NCI-H82 treated with DMSO at 0.1 percent for 48 hours (cell line): ENCODE measurements around the gene YWHAG.
"Not testable (repeated sequence)": the region's sequence is repeated elsewhere in the genome, so short reads cannot be mapped to it uniquely, and the experiment has no call there.

Experiments used
- DNase-seq: peaks from one replicate; lab custom pipeline; 2025; ENCODE audit not compliant: unreplicated experiment; lab: John Stamatoyannopoulos, UW

The YWHAG gene

GRCh38 chr7:76349313-76349885, 9.4 kb downstream of the YWHAG start:
- no peak for DNase-seq

- no peak for DNase-seq
Measured at GRCh38 chr7:76347710-76348109, 11.1 kb downstream of the YWHAG start.

- DNase-seq, result no peak
Measured at GRCh38 chr7:76346778-76347177, 12.0 kb downstream of the YWHAG start.

- no peak for DNase-seq
Measured at GRCh38 chr7:76346097-76346496, 12.7 kb downstream of the YWHAG start.

GRCh38 chr7:76343931-76344321, 14.9 kb downstream of the YWHAG start:
- no peak for DNase-seq

- no peak for DNase-seq
Measured at GRCh38 chr7:76343294-76343930, 15.4 kb downstream of the YWHAG start.

GRCh38 chr7:76342222-76342621, 16.6 kb downstream of the YWHAG start:
- DNase-seq, result no peak

- no peak for DNase-seq
Measured at GRCh38 chr7:76340617-76341131, 18.1 kb downstream of the YWHAG start.

GRCh38 chr7:76338298-76339084, 20.3 kb downstream of the YWHAG start:
- DNase-seq, result no peak

GRCh38 chr7:76337147-76337546, 21.6 kb downstream of the YWHAG start:
- no peak for DNase-seq

GRCh38 chr7:76336094-76336493, 22.7 kb downstream of the YWHAG start:
- DNase-seq, result no peak

- DNase-seq, result not testable (repeated sequence)
Measured at GRCh38 chr7:76335417-76335816, 23.4 kb downstream of the YWHAG start.

- no peak for DNase-seq
Measured at GRCh38 chr7:76334320-76334967, 24.3 kb downstream of the YWHAG start.

GRCh38 chr7:76333511-76334101, 25.2 kb downstream of the YWHAG start:
- DNase-seq, result no peak

- no peak for DNase-seq
Measured at GRCh38 chr7:76332078-76332477, 26.7 kb downstream of the YWHAG start.

GRCh38 chr7:76330673-76331072, 28.1 kb downstream of the YWHAG start:
- DNase-seq, result no peak

GRCh38 chr7:76330261-76330660, 28.5 kb downstream of the YWHAG start:
- no peak for DNase-seq

GRCh38 chr7:76329479-76329878, 29.3 kb downstream of the YWHAG start:
- DNase-seq, result no peak

GRCh38 chr7:76328389-76328788, 30.4 kb downstream of the YWHAG start:
- no peak for DNase-seq

- DNase-seq, result no peak
Measured at GRCh38 chr7:76327610-76328009, 31.2 kb downstream of the YWHAG start.

- DNase-seq, result no peak
Measured at GRCh38 chr7:76326646-76327233, 32.1 kb downstream of the YWHAG start.
